GM10266 (cell line): ENCODE data around the gene SEMA3E.

Source experiments
- DNase-seq: peaks from one replicate; pipeline ENCODE4 v3.0.0; 2012; ENCODE audit errors: extremely low spot score
- TF ChIP-seq, protein P1 (sequence below): IDR thresholded peaks from 2 replicates; pipeline ENCODE4 v1.5.1; 2012; ENCODE audit warnings: mild to moderate bottlenecking, low read depth; ENCODE audit not compliant: control insufficient read depth, insufficient read depth; ENCODE audit errors: missing control alignments

Gene SEMA3E

DNA sequence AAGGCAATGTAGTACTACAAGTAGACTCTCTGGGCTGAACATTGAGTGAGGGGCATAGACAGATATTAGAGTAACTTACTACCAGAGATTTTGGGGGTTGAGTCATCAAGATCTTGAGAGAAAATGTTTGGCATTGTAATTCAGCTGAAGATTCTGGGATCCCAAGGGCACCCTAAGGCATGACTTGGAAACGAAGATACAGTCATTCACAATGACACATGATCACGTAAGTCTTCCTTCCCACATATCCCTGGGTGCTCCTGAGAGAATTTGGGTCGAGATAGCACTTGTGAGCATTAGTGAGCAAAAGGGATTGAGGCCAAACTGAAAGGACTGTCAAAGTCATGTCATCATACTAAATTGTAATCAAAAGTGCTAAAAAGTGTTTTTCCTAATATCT lies 293.8 kb downstream of the SEMA3E start:
- DNase-seq: no peak
- TF ChIP-seq, protein P1, sequence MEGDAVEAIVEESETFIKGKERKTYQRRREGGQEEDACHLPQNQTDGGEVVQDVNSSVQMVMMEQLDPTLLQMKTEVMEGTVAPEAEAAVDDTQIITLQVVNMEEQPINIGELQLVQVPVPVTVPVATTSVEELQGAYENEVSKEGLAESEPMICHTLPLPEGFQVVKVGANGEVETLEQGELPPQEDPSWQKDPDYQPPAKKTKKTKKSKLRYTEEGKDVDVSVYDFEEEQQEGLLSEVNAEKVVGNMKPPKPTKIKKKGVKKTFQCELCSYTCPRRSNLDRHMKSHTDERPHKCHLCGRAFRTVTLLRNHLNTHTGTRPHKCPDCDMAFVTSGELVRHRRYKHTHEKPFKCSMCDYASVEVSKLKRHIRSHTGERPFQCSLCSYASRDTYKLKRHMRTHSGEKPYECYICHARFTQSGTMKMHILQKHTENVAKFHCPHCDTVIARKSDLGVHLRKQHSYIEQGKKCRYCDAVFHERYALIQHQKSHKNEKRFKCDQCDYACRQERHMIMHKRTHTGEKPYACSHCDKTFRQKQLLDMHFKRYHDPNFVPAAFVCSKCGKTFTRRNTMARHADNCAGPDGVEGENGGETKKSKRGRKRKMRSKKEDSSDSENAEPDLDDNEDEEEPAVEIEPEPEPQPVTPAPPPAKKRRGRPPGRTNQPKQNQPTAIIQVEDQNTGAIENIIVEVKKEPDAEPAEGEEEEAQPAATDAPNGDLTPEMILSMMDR: no peak

DNA sequence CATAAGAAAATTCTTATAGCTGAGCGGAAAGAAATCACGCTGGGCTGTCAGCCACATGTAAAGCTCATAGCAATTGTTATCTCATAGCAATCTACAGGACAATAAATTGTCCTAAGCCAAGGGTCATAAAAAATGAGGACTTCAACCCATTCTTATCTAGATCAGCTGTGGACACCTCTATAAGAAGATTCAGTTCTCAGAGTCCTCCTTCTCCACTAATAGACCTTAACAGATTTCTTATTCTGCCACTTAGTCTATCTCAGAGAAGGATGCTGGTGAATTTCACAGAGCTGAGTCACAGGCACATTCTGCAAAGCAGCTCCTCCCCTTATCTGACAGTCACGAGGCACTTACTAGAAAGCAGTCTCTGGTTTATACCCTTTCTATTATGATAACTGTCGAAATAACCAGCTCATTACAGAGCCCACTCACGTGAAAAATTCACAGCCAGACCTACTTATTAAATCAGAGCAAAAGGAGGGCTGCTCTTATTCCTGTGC lies 300.9 kb downstream of the SEMA3E start:
- TF ChIP-seq, protein P1: no peak
- DNase-seq: no peak

DNA sequence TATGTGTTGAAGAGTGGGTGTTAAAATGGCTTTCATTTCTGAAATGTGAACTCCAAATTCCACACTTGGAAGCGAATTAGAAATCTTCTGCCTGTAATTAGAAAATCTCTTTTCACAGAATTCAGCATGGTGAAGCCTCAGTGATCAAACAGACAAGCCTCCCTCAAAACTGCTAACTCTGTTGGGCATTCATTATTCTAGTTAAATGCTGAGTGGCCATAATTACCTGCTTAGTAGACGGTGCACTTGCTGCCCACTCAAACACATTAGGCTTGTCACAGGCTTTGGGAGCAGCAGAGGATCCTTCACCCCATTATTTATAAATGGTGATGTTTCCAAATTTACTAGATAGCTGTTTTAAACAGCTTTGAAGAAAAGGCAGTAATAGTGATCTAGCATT lies 309.0 kb downstream of the SEMA3E start:
- no peak for DNase-seq
- TF ChIP-seq, protein P1: no peak

DNA sequence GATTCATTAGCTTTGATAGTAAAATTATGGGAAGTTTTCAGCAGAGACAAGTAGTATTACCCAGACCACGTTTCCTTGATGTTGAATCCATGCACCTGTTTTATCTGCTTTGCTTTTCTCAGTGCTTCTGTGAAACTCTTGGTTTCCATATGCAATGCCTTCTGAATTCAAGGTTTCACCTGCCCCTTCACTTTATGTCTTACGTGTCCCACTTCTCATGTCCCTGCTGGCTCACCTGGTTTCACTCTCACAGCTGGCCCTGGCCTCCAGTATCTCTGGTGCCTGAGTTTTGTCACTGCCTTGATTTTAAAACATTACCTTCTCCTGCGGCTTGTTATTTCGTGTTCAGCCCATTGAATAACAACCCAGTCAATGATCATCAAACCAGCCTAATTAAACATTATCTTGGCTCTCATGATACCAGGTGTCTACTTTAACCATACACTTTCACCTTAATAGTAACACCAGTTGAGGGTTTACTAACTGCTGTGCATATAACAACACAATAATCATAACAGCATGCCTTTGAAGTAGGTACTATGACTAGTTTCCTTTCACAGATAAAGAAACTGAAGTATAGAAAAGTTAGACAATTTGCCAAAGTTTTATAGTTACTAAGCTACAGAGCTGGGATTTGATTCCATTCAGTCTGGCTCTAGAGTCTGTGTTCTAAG lies 310.5 kb downstream of the SEMA3E start:
- DNase-seq: no peak
- TF ChIP-seq, protein P1: no peak

DNA sequence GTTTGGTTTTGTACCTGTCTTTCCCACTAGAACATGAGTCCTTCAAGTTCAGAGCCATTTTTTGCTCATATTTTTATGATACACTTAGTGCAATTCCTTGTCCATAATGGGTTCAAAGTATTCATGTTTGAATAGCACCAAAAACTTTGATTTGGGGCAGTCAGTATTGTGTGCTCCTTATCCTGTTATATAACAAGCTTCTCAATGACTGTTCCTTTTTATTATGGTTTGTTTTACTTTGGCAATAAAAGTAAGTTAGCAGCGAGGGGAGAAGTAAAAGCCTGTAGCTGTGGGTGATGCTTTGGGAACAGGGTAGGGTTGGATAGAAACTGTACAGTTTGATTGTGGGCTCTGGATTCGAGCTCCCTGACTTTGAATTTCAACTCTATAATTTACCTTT lies 311.9 kb downstream of the SEMA3E start:
- DNase-seq: no peak
- TF ChIP-seq, protein P1: no peak

DNA sequence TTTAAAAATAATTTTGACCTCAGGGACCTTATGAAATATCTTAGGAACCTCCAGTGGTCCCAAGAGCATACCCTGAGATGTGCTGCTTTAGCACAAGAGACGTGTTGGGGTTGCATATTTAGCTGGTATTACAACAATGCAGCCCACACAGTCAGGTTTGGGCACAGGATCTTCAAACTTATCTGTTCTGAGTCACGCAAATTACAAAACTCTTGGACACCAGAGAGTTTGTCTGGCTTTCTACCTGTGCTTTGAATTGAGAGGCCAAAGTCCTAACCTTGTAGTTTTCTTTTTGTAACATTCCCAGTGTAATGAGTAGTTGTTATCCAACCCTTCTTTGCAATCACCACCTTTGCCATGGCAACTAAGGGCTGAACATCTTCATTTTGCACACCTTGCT lies 322.7 kb downstream of the SEMA3E start:
- TF ChIP-seq, protein P1: no peak
- no peak for DNase-seq

DNA sequence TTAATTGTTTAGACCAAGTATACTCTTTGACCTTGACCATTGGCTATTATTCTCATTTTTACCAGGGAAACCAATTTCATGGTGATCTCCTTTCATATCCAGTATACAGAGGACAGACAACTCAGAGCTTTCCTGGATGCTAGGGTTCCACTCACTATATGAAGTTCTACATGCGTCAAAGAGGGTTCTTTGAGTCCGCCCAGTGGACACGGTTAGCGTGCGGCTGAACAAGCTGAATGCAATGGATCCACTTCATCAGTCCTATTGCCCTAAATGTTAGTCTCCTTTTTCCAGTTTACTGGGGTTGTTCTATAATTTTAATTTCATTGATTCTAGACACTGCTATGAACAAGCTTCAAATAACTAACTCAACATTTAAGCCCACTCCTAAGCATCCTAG lies 323.9 kb downstream of the SEMA3E start:
- TF ChIP-seq, protein P1: no peak
- no peak for DNase-seq
